Prostate gland (tissue), 2 donors: Measurements from ENCODE around the gene CD274.

Source experiments
- POLR2A ChIP-seq: fragments of 450-650 bp; IDR thresholded peaks from one replicate; pipeline ENCODE4 v1.6.1; 2016; ENCODE audit warnings: antibody characterized with exemption, mild to moderate bottlenecking
- POLR2AphosphoS5 ChIP-seq: sonication (generic); formaldehyde crosslinking; IDR thresholded peaks from one replicate; pipeline ENCODE4 v1.6.1; 2017; ENCODE audit warnings: antibody characterized with exemption
- TF ChIP-seq, protein P1 (sequence below), 4 experiments: fragments of 200-600 bp in 2 of 4; fragments of 450-650 bp in 2 of 4; sonication (generic) in 2 of 4; IDR thresholded peaks; 1 replicate in 3 of 4; 2 replicates in 1 of 4; pipeline ENCODE4 v1.5.1; 2016 to 2019; ENCODE audit warnings: antibody characterized with exemption in 4 of 4, mild to moderate bottlenecking in 2 of 4, moderate library complexity in 2 of 4

DNA sequence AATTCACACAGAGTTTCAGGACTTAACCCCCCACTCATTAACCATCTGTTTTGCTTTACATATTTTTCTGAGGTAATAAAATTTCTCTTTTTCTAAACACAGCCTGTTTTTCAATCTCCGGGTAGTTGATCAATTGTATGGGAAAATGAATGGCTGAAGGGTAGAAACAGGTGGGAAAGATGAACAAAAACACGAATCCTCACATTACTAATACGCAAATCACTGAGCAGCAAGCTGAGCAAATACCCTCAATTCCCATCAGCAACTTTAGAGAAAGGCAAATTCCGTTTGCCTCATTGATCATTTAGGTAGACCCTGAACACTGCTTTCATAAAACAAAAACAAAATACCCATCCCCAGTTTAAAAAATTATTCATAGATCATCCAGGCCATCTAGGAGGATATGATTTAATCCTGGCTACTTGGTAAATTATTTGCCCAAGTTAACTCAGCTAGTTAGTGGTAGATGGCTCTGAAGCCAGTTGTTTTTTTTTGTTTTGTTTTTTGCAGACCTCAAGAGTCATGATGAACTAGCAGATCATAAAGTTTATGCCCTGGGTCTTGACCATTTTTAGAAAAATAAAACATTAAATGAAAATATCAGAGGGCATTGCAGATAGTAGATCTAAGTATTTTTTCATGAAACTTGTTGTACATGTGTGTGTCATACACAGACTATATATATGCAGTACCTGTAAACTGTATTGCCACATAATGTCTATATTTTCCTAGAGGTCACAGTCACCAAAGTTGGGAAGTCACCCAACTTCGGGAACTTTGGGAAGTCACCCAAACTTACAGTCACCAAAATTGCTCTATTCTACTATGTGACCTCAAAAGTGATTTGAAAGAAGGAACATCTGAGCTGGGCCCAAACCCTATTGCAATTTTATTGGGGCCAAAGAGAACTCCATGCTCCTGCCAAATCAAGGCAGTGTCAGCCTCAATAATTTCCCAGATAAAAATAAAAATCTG lies 1.6 kb upstream of the CD274 start:
- TF ChIP-seq, protein P1, sequence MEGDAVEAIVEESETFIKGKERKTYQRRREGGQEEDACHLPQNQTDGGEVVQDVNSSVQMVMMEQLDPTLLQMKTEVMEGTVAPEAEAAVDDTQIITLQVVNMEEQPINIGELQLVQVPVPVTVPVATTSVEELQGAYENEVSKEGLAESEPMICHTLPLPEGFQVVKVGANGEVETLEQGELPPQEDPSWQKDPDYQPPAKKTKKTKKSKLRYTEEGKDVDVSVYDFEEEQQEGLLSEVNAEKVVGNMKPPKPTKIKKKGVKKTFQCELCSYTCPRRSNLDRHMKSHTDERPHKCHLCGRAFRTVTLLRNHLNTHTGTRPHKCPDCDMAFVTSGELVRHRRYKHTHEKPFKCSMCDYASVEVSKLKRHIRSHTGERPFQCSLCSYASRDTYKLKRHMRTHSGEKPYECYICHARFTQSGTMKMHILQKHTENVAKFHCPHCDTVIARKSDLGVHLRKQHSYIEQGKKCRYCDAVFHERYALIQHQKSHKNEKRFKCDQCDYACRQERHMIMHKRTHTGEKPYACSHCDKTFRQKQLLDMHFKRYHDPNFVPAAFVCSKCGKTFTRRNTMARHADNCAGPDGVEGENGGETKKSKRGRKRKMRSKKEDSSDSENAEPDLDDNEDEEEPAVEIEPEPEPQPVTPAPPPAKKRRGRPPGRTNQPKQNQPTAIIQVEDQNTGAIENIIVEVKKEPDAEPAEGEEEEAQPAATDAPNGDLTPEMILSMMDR (IDR thresholded peaks at IDR 0.05): no peak
- TF ChIP-seq POLR2A (no peak), POLR2AphosphoS5 (no peak)
